NCI-H1105 treated with DMSO at 0.1 percent for 48 hours (cell line): ENCODE measurements around the gene CAMK2B.
A peak's percentile ranks its signal among the peaks of the same experiment; 100 is the strongest.
"Not testable (repeated sequence)": the region's sequence is repeated elsewhere in the genome, so short reads cannot be mapped to it uniquely, and the experiment has no call there.

ENCODE experiments used
- DNase-seq: peaks from one replicate; lab custom pipeline; 2025; lab: John Stamatoyannopoulos, UW

The CAMK2B gene

GRCh38 chr7:44189286-44189992 is 136.0 kb downstream of the CAMK2B start, which contains the start of gene GCK:
TSS of gene GCK (minus strand) at chr7:44189439. CDS start at chr7:44188953, 486 bp downstream.
- DNase-seq: peak; percentile 5

GRCh38 chr7:44188480-44189225 is 136.7 kb downstream of the CAMK2B start:
- no peak for DNase-seq

- DNase-seq: no peak
Observed at GRCh38 chr7:44187636-44188416, 137.6 kb downstream of the CAMK2B start.

DNA sequence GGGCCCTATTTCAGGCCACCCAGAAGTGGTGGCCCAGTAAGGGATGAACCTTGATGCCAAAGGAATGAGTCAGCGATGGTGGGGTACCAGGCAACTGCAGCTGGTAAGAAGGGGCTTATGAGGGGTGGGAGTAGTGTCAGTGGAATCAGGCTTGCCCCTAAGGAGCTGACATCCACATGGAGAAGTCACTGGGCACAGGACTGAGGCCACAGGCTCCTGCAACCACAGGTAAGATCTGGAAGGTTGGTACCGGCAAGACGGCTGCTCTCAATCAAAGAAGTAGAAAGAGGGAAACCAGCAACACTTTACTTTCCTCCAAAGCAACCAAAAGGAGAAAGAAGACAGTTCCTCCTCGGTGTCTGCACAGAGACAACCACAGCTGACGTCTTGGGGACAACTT is 138.7 kb downstream of the CAMK2B start:
- no peak for DNase-seq

DNA sequence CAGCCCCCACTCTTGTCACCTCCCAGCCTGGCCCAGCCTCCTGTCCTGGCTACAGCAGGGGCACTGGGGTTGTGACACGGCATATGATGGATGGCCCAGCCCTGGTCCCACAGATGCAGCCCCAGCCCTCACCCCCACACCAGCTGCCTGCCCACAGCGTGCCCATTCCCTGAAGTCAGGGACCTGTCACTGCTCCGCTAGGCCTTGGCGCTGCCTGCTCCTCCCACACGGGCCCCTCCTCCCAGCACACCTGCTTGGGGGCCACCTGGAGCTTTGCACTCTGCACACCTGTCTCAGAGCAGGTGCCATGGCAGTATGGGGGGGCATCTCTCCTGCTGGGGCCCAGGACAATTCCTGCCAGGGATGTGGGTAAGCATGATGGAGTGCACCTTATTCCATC is 139.7 kb downstream of the CAMK2B start:
- no peak for DNase-seq

GRCh38 chr7:44184873-44185446 is 140.4 kb downstream of the CAMK2B start:
- no peak for DNase-seq

- no peak for DNase-seq
Observed at GRCh38 chr7:44184206-44184872, 141.1 kb downstream of the CAMK2B start.

- DNase-seq: no peak
Observed at GRCh38 chr7:44183386-44183785, 142.0 kb downstream of the CAMK2B start.

- DNase-seq: no peak
Observed at GRCh38 chr7:44182827-44183226, 142.6 kb downstream of the CAMK2B start.

DNA sequence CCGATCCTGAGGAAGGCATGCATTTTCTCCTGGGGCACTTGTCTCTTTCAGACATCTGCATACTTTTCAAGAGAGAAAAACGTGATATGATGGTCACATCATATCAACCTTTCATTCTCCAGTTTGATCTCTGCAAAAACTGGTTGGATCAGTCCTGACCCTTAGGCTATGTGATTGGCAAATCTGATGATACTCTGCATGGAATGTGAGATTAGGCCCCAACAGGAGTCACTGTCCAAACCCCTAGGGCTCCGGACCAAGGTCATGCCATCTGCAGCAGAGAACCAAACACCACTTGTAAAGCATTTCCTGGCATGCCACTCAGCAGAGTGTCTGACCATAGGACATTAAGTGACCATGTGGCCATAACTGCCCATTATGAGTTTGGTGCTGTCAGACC is 144.8 kb downstream of the CAMK2B start:
- no peak for DNase-seq

GRCh38 chr7:44177570-44178131 is 147.7 kb downstream of the CAMK2B start:
- no peak for DNase-seq

DNA sequence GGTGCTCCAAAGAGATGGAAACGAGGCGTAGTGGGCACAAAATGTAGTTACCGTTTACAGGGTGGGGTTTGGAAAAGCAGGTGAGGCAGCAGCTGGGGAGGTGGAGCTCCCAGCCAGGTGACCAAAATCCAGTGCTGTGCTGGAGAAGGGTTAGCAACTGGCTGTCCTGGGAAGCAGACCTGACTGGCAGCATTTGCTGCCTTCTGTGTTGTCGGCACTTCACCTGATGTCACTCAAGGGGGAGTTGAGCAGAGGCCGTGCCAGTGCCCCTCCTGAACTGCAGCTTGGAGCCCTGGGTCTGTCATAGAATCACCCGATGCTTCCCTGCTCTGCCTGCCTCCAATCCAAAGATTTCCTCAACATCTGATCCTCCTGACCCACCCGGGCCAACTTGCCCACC is 148.9 kb downstream of the CAMK2B start:
- DNase-seq: no peak

DNA sequence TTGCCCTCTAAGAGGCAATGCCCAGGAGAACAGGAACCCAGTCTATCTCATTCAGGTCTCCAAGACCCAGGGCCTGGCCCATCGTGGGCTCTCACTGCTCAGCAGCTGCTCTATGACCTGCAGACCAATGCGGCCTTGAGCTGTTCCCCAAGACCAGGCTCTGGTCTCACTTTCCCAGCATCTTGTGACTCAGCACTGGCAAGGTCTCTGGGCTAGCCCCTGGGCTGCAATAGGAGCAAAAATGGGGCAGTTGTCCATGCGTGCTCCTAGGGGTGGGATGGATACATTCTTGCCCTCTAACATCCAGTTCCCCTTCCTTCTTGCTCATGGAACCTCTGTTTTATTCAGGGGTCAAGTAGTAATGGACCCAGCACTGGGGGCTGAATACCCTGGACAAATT is 149.7 kb downstream of the CAMK2B start:
- DNase-seq: no peak

- not testable (repeated sequence) for DNase-seq
Observed at GRCh38 chr7:44174694-44174948, 150.8 kb downstream of the CAMK2B start.

GRCh38 chr7:44173911-44174693 is 151.3 kb downstream of the CAMK2B start:
- DNase-seq: no peak

- DNase-seq: peak; percentile 81
Observed at GRCh38 chr7:44172803-44173424, 152.5 kb downstream of the CAMK2B start.

DNA sequence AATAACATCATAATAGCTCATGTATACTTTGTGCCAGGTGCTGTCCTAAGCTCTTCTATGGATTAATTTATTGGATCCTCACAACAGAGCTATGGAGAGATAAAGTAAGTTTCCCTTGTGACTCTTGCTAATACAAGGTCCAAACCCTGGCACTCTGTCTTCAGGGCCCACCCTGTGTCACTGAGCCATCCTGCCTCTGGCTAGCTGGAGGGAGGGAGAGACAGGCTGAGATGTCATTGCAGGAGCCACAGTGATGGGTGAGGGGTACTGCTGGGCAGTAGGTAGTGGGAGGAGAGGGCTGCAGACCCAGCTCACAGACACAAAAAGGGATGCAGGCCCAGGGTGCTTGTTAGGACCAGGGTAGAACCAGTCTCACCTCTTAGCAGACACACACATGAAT is 153.0 kb downstream of the CAMK2B start:
- DNase-seq: no peak

DNA sequence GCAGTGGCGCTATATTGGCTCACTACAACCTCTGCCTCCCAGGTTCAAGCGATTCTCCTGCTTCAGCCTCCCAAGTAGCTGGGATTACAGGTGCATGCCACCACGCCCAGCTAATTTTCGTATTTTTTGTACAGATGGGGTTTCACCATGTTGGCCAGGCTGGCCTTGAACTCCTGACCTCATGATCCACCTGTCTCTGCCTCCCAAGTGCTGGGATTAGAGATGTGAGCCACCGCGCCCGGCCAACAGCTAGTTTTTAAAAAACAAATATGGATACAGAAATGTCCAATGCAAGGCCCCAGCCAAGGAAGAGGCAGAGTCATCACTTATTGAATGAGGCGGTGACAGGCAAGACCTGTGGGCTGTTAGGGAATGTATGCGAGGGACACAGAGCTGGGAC is 153.5 kb downstream of the CAMK2B start:
- DNase-seq: not testable (repeated sequence)

GRCh38 chr7:44167920-44168319 is 157.5 kb downstream of the CAMK2B start:
- DNase-seq: no peak
